ENCODE results near the gene CXCL12.

Gene CXCL12

DNA sequence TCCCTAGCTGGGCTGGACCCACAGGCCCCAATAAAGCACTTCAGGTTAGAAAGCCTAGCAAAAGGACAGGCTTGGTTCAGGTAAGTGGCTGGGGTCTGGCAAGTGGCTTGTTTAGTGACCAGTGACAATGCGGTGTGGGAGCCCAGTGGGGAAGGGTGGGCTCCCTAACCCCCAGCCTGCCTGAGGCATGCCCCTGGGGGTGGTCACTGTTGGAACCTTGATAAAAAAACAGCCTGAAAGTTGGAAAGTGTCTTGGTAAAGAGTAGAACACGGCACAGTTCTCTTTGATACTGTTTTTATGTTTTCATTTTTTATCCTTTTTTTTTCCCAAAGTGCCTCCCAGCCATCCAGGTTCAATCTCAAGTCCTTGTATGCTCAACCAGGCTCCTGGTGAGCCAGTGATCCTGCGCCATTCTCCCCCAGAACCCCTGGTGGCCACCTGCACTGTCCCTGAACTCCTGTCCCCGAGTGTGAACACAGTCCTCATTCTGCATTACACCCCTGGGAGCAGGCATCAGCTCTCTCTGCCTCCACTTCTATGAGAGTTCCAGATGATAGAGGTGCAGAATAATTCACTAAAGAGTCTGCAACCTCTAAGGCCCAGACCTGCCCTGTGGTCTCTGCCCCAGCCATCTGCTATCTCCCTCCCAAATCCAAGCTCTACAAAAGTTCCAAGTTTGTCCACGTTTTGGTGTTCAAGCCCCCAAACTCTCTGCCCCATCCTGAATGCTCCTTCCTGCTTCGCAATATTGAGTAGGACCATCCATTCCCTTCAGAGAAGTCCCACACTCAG is 15.0 kb upstream of the CXCL12 start:
- no peak for DNase-seq

DNA sequence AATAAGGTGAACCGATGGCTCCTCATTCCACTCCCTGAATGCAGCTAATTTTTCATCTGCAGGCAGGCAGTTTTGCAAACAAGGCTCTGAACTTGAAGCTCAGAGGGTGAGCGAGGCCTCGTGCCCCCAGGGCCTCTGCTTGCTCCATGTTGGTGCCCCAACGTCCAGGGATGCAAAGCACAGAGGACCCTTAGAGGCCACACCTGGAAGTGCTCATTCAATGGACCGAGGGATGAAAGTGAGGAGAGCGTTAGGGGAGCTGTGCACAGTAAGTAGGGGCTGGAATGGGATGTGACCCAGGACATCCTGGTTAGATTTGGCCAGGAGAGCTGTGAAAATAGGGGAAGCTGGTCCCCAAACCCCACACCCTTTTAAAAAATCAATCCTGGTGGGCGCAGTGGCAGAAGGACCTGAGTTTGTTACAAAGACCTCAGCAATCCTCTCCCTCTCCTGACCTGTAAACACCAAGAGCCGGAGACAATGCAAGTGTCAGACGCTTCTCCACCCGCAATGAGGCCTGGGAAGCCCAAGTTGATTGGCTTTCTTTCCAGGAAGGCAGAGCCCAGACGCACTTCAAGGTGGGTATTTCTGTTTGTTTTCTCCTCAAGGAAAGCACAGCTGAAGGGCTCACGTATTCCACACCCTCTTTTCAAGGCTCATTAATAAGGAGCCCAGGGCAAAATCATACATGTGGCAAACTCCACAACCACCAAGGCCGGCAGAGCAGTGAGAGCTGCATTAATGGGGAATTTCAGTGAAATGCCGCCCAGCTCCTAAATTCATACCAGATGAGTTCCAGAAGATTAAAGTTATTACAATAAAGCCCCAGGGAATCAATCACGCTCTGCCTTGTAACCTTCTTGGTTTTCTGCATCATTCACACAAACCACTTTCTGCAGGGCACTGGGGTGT is 14.1 kb upstream of the CXCL12 start:
- DNase-seq = no peak

DNA sequence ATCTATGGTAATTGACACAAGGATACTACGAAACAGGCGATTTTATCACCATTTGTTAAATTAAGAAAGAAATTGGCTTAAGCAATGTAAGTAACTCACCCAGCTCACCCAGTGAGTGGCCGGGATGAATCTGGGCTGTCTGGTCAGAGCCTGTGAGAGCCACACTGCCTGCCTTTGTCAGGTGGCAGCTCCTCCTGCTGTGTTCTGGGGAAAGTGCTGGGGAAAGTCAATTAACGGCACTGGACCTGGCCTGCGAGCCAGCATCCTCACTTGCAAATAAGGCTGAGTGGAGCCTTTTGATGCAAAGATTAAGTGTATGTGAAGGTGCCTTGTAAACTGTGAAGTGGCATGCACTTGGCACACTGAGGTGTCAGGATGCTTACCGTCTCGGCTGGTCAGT is 13.4 kb upstream of the CXCL12 start:
- DNase-seq = no peak

DNA sequence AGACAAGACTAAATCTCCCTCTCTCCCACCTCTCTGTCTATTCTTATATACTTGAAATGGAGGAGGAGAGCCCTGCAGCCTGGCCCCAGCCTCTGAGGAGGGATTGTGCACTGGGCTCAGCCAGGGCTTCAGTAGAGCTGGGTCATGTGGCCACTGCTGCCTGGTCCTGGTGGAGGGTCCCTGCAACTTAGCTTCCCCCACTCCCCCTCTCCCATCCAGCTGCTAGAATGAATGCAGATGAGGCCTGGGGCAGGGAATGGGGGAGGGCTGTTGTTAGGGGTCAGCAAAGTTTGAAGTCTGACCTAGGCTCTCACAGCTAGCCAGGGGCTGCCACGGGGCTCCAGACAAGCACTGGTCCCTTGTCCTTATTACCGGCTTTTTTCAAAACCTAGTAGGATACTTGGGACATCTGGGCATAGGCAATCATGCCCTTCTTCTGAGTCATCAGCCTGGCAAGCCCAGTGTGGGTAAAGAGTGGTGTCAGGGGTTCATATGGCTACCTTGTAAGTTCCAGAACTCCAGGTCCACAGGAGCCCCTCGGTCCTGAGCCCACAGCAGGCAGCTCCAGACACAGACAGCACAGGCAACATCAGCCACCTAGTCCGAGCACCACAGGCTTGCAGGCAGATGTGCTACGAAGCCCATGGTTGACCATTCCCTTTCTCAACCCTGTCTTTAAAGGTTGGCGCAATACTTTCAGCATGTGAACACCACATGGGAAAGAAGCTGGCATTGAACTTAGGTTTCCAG is 12.8 kb upstream of the CXCL12 start:
- DNase-seq = no peak

DNA sequence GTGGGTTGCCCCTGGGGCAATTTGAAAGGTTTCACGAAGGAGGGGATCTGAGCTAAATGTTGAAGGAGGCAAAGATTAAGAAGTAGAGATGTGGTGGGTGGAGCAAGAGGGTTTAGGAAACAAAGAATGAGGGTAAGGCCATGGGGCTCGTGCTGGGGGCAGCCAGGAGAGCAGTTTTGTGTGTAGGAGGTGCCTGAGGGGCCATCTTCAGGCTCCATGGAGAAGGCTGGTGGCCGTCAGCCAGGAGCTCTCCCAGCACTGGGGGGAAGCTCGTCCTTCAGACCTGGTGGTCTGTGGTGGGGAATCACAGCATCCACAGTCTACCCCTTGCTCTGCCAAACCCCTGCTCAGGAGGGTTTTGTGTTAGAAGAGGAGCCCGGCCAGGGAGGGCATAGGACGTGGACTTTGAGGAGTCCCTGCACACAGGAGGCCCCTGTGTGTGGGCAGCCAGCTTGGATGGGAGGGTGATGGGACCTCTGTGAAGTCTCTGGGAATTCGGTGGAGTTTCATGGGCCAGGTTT is 11.8 kb upstream of the CXCL12 start:
- no peak for DNase-seq

DNA sequence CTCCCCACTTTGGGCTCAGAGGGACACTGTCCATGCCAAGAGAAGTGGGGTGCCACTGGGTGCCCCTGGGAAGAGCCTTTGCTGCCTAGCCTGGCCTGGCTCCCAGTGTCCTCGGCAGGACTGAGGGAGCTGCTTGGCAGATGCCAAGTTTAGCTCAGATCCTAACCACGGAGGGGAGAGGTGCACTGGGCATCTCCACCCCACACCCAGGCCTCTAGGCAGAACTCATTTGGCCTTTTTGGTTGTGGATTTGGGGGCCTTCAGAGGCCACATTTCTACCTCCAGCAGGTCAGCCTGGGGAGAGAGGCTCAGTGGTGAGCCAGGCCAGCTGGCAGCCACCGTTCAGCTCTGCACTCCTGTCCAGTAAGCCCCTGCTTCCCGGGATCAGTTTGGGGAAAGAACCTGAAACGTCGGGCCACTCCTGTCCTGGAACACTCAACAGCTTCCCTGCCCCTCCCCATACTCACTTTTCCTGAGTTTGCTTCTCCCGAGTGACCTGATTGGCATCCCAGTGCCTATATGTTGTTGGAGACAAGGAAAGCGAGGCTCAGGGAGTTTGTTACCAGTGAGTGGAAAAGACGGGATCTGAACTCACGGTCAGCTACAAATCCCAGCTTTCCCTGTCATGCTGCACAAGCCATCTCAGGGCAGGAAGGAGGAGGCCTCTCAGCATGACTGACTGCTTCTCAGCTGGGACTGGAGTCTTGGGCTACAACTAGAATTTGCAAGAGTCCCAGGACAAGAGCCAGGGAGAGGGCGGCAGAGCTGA is 11.2 kb upstream of the CXCL12 start:
- DNase-seq = no peak

DNA sequence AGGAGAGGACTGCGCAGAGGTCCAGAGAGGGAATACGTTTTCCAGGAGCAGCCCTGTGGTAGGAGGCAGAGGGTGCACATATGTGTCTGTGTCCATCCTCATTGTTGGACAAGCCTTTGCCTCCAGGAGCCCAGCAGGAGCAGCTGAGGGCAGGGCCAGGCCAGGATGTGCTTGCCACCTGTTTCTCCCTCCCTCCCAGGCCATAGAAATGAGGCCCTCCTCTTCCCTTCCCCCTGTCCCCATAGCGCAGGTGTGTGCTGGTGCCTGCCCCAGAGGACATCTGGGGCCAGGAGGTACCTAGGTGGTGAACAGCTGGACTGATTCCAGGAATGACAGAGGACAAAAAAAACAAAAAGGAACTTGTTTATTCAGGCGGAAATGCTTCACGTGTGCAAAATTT is 10.5 kb upstream of the CXCL12 start:
- peak; percentile 58 for DNase-seq

DNA sequence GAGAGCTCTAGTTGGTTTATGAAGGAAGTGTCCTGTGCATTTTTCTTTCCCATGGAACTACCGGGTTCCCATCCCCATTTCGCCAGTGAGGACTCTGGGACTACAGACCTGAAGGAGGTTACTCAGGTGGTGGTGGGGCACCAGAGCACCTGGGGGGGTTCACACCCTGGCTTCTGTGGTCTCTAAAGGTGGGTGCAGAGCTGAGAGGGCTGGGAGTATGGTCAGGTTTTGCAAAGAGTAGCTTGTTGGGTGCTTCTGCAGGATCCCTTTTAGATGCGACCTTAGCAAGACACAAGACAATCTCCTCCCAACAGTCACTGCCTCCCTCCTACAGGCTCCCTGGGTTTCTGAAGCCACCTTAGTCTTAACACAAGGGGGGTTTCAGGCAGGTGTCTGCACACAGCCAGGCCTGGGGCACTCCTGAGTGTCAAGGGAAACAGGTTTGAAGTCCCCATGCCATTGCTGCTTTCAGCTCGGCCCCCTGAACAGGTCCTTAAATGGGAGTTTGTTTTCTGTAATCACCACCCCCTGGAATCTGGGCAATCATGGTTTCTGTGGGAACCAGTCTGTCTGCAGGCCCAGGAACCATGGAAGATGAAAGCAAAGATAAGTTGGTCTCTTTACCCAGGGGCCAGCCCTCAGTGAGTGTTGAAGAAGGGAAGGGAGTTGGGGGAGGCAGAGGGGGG is 9.9 kb upstream of the CXCL12 start:
- DNase-seq = no peak

DNA sequence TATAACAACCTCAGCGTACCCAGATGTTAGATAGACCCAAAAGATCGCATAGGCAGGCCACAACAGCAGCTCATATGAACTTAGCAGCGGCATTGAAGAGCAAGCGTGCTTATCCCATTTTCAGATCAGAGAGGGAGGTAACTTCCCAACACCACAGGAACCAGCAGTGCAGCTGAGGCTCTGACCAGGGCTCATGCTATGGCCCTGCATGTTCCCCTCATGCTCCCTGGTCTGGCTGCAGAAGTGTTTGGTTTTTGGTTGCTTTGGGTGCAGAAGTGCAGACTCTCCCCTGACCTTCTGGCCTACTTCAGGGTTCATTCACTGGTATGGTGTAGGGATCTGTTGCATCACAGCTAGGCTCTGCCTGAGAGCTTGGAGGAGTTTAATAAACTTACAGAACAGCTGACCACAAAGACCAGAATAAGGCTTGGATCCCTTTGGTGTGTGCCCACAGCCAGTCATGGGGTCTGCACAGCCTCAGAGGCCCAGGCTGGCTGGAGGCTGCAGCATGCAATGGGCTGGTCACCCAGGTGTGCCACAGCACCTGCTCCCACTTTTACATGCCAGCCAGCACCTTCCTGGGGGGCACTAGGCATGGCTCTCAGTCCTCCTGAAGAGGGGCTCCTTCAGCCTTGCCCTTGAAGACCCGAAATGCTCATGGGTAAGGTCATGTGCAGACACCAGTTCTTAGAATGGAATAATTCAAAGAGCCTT is 9.1 kb upstream of the CXCL12 start:
- DNase-seq = no peak

DNA sequence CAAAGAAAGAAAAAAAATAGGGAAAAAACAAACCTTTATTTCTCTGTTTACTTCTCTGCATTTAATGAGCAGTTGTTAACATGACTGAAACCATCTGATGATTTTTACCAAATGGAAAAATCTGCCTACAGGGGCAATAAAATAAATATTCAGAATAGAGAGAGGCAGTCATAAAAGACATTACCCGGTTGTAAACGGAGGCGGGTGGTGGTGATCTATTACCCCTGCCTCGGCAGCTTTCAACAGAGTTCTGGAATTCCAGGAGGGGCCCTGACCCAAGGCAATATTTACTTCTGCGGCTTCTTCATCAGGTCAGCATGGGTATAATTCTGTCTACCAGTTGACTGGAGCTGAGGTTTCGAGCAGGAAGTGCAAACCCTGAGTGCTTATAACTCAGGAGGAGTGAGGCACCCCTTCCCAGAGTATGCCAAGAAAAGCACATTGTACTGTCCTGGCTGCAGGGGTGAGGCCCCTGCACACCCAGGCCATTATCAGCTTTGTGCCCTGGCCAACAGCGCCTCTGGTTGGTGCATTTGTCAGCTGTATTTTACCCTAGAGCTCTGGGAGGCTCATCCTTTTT is 8.2 kb upstream of the CXCL12 start:
- DNase-seq = no peak

DNA sequence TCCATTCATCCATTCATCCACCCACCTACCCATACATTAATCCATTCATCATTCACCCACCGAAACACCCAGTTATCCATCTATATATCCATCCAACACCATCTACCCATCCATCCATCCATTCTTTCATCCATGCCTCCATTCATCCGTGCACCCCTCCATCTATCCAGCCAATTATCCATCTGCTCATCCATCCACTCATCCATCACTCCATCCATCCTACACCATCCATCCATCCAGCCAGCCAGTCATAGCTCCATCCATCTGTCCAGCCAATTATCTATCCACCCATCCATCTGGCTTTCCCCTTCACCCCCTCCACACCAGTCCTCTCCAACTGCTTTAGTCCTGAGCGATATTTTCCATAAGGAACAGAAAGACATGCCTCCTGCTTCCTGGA is 7.5 kb upstream of the CXCL12 start:
- DNase-seq = no peak

DNA sequence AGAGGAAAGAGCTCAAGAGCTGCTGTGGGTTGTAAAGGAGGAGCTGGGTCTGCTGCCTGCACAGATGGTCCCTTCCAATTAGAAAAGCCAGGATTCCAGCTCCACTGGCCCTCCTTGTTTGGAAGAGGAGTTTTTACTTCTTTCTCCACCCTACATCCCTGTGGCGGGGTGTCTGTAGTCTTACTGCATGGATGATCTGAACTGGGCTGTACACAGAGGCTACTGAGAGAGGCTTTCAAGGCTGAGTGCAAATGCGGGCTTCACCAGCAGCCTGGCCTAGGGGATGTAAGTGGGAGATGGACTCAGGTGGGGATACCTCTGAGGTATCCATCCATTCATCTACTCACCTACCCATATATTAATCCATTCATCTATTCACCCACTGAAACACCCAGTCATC is 7.1 kb upstream of the CXCL12 start:
- no peak for DNase-seq

DNA sequence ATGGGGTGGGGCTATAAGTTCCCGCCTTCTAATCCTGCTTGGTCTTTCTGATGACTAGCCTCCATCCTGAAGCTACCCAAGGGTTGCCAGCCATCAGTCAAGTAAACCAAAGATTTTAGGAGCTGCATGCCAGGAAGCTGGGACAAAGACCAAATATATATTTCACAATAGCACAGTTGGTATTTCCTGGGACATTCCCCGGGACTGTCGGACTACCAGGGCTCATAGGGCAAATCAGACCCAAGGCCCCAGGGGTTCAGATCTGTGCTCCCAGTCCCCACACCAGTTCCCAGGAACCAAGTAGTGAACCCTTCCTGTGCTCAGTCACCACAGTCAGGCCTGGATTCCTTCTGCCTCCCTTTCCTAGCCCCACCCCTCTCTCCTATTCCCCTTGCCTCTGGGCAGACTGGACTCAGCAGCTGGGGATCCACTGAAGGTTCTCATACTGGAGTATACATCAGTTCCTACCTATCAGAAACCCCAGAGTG is 5.7 kb upstream of the CXCL12 start:
- DNase-seq = no peak

DNA sequence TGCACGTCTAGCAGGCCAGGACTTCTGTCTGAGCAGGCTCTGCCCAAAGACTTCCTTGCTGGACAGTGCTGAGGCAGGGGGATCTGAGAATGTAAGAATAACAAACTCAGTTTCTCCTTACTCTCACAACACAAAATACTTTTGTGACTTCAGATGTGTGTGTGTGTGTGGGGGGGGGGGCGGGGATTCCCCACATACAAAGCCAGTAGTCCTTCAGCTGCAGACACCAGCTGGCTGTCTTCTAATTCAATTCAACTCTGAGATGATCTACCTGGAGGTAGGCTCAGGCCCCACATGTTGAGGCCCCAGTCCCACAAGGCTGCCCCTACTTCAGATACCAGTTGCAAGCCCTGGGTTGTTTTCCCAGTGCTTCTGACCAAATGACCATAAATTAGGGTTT is 4.7 kb upstream of the CXCL12 start:
- DNase-seq = no peak

DNA sequence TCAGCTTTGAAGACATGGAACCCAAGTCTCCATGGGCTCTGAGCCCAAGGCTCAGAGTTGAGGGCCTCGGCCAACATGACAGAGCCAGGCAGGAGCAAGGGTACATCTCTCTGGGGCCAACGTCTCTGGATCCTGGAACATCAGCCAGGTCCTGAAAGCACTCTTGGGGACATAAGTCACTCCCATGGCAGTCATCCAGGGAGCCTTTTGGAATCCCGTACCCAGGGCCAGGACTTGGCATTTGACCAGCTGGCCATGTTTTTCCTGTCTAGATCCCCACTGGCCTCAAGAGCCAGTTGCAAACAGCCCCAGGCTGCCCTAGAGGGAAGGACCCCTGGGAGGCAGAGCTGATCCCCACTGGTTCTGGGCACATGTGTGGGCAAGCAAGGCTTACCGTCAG is 4.3 kb upstream of the CXCL12 start:
- peak; percentile 30 for DNase-seq

DNA sequence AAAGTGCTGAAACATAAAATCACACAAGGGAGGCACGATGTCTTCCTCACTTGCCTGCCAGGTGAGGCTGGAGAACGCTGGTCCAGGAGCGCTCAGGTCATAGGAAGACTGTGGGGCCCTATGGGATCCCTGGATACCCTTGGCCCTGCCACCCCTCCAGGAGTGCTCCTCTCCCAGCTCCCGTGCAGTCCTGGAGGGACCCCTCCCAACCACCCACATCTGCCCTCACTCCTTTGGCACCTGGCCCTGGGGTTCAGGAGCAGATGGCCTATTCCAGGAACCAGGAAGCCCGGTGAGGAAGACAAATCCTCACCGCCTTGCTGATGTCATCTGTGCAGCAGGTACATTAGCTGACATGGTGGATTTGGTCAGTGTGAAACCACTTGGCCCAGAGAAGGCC is 3.7 kb upstream of the CXCL12 start:
- DNase-seq = no peak

DNA sequence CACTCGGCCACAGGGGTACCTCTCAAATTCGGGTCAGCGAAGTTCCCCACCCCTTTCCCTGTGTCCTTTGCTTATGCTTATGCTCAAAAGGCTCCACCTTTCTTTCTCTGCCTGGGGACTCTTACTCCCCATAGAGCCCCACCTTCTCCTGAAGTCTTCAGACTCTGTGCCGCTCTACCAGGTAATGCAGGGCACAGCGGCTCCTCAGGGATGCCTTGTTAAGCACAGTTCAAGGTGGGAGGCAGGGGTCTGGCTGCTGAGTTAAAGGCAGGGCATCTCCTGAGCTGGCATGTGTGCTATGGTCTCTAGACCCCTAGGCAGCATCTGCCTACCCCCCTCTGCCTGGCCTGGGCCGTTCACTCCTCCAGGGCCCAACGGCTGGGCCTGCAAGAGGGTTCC is 3.0 kb upstream of the CXCL12 start:
- DNase-seq = no peak

DNA sequence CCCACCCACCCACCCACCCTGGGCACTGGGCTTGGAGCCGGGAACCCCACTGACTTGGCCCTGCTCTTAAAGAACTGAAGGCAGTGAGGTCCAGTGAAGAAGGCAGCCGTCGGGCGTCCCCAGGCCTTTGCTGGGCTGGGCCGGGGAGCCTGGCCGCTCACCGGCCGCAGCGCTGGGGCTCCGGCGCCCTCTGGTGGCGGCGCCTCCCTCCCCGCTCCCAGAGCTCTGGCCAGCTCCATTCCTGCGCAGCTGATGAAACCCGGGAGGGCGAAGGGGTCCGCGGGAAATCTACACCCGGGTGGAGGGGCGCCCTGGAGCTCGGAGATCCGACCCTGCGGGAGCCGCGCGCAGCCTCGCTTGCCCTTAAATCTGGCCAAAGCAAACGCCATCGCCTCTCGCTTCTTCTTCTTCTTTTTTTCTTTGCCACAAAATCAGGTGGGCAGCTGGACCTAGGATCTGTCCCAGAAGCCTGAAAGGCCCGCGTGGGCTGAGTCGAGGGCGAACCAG is 1.7 kb upstream of the CXCL12 start:
- DNase-seq = peak; percentile 2

DNA sequence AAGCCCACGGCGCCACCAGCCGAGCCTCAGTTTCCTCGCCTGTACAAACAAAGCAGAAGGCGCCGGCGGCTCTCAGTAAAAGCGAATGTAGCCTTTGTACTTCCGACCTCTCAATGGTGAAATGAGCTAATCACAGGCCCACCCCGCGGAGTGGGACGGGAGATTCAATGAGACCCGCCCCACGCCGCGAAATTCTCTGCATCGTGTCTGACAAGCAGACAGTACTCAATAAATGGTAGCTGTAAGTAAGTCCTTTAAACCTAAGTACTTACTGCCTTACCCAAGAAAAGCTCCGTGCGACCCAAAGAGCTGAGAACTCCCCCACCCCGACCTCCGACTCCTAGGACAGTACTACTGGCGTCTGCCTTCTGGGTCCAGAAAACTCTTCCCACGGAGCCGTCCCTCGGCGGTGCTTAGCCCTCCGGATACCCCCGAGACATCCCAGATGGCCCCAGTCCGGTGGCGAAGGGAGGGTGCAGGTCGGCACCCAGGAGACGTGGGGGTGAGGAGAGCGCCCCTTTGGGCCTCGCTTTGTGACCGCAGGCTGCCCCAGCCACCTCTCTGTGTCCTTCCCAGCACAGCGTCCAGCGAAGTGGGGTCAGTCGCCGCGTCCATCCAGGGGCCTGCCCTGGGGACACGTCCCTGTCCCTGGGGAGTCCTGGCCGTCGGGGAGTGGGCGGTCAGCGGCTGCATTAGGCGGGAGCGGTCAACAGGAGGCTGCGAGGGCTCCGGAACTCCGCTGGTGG is 972 bp upstream of the CXCL12 start:
- DNase-seq = no peak

DNA sequence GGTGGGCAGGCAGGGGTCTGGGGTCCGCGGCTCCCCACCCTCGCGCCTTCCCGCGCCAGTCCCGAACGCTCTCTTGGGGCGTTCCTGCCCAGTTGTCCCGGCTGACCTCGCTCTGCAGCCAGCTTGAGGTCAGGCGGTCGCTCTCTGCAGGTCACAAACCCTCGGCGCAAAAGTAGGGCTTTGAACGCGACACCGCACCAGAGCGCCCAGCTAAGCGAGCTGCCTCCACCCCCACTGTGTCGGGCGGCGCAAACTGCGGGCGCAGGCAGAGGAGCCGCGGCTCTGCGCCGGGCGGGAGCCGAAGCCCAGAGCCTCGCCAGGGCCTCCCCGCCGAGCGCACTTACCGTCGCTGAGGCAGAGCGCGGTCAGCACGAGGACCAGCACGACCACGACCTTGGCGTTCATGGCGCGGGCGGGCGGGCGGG is 284 bp downstream of the CXCL12 start:
- no peak for DNase-seq

Measured in NCI-H2029 treated with DMSO at 0.1 percent for 48 hours (cell line).